ENCODE measurements around the gene ERBB2.

Gene ERBB2

DNA sequence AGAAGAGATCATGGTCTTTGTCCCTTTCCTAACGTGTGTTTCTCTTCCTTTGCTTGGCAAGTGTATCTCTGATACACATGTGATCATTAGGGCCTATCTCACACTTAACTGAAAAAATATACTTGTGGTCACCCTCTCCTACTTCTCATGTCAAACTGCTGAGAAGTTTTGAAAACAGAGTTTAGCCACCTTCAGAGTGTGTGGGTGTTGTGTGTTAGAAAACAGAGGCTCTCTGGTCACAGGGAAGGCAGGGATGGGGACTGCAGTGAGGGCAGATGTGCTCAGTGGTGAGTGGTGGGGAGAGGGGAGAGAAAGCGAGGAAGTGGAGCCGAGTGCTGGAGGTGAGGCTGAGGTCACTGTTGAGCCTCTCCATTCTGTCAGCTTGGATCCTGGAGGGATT lies 67.3 kb downstream of the ERBB2 start:
- no peak for TF ChIP-seq ZFX (IDR thresholded peaks at IDR 0.05)
- H3K27ac ChIP-seq: no peak overlapping the region

DNA sequence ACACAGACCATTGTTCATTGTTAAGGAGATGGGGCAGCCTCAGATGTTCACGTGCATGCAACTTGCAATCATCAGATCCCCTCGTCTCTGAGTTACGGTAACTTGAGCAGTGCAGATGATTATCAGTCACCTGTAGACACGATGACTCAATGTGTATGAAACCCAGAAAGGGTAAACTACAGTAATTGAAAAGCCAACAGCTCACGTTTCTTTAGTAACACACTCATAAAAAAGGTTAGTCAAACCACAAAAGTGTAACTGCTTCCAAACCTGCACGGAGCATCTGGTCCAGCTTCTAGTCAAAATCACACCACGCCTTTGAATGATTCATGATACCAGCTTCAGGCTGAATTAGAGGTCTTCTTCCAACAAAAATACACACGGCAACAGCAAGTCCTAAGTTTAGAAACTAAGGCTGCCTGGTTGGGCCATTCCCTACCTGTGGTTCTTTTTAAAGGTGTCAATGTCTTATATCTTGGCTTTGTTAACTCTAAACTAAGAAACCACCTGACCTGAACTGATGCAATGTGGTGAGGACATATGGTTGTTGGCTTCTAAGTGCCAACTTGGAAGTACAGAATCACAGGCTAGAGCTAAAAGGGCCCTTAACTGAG lies 70.2 kb downstream of the ERBB2 start:
- H3K27ac ChIP-seq: peak overlapping the region; percentile 15; the same call in 1 of the 2 replicates
- TF ChIP-seq, protein P1, sequence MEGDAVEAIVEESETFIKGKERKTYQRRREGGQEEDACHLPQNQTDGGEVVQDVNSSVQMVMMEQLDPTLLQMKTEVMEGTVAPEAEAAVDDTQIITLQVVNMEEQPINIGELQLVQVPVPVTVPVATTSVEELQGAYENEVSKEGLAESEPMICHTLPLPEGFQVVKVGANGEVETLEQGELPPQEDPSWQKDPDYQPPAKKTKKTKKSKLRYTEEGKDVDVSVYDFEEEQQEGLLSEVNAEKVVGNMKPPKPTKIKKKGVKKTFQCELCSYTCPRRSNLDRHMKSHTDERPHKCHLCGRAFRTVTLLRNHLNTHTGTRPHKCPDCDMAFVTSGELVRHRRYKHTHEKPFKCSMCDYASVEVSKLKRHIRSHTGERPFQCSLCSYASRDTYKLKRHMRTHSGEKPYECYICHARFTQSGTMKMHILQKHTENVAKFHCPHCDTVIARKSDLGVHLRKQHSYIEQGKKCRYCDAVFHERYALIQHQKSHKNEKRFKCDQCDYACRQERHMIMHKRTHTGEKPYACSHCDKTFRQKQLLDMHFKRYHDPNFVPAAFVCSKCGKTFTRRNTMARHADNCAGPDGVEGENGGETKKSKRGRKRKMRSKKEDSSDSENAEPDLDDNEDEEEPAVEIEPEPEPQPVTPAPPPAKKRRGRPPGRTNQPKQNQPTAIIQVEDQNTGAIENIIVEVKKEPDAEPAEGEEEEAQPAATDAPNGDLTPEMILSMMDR (conservative IDR thresholded peaks at IDR 0.05): no peak
- TF ChIP-seq ZFX (IDR thresholded peaks at IDR 0.05): no peak

GRCh38 chr17:39772415-39772814 lies 72.6 kb downstream of the ERBB2 start:
- TF ChIP-seq ZFX (IDR thresholded peaks at IDR 0.05): no peak
- TF ChIP-seq, protein P1 (conservative IDR thresholded peaks at IDR 0.05): no peak
- no peak overlapping the region for H3K27ac ChIP-seq

GRCh38 chr17:39772987-39773934 lies 73.4 kb downstream of the ERBB2 start:
- TF ChIP-seq, protein P1 (conservative IDR thresholded peaks at IDR 0.05): no peak
- no peak for TF ChIP-seq ZFX (IDR thresholded peaks at IDR 0.05)
- no peak overlapping the region for H3K27ac ChIP-seq

GRCh38 chr17:39774047-39774446 lies 74.2 kb downstream of the ERBB2 start:
- TF ChIP-seq, protein P1 (conservative IDR thresholded peaks at IDR 0.05): no peak
- TF ChIP-seq ZFX (IDR thresholded peaks at IDR 0.05): no peak
- no peak overlapping the region for H3K27ac ChIP-seq

- TF ChIP-seq, protein P1 (conservative IDR thresholded peaks at IDR 0.05): no peak
- TF ChIP-seq ZFX (IDR thresholded peaks at IDR 0.05): no peak
- no peak overlapping the region for H3K27ac ChIP-seq
Measured at GRCh38 chr17:39775031-39775430, 75.2 kb downstream of the ERBB2 start.

DNA sequence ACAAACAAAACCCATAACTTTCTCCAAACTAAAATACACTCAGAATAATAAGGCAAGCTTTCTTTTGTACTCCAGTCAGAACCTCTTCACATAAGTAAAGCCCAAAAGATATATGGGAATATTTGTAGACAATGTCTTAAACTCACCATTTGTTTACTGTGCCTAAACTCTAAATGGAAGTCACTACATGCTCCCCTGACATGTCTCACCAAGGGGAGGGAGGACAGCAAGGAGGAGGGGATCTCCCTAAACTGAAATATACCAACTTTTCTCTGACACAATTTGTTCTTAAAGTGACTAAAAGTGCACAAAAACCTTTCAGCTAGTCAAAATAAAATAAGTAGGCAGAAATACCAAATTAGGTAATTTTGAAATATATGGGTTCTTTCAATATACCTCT lies 76.4 kb downstream of the ERBB2 start:
- H3K27ac ChIP-seq: no peak overlapping the region
- TF ChIP-seq, protein P1 (conservative IDR thresholded peaks at IDR 0.05): no peak
- no peak for TF ChIP-seq ZFX (IDR thresholded peaks at IDR 0.05)
